Esophagus squamous epithelium (tissue), 4 donors: ENCODE results near the gene FBXW4.

Experiments used
- POLR2A ChIP-seq, 4 donors: fragments of 450-650 bp; IDR thresholded peaks; one replicate each; pipeline ENCODE4 v1.6.1; 2017; ENCODE audit warnings: antibody characterized with exemption in 4 of 4, mild to moderate bottlenecking in 4 of 4, moderate library complexity in 3 of 4
- TF ChIP-seq, protein P1 (sequence below), 6 experiments: fragments of 450-650 bp in 4 of 6; fragments of 200-600 bp in 2 of 6; sonication (generic) in 2 of 6; IDR thresholded peaks; one replicate each; pipeline ENCODE4 v1.5.1; 2016 to 2019; ENCODE audit warnings: antibody characterized with exemption in 6 of 6, mild to moderate bottlenecking in 4 of 6, moderate library complexity in 4 of 6

DNA sequence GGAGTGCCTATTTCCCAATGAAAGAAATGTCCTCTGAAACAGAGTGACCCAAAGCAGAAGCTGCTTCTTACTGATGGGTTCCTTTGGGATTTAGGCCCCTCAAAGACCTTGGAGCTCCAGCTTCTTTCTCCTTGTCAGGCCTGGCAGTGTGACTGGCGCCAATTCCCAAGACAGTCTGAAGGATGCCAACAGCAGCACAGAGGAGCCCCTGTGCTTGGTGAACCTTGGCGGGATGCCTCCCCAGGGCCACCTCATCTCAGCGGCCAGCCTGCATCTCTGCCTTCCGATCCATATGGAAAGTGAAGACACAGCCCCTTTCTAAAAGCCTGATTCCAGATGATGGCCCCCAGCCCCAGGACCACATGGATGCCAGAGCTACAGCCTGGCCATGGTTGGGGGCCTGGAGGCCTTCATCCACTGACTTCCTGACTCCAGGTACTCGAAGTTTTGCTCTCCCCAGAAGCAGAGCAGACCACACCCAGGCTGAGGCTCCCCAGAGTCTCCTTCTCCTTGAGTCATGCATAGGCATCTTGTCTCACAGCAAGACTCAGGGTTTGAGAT, 45.4 kb downstream of the FBXW4 start:
- TF ChIP-seq, protein P1, sequence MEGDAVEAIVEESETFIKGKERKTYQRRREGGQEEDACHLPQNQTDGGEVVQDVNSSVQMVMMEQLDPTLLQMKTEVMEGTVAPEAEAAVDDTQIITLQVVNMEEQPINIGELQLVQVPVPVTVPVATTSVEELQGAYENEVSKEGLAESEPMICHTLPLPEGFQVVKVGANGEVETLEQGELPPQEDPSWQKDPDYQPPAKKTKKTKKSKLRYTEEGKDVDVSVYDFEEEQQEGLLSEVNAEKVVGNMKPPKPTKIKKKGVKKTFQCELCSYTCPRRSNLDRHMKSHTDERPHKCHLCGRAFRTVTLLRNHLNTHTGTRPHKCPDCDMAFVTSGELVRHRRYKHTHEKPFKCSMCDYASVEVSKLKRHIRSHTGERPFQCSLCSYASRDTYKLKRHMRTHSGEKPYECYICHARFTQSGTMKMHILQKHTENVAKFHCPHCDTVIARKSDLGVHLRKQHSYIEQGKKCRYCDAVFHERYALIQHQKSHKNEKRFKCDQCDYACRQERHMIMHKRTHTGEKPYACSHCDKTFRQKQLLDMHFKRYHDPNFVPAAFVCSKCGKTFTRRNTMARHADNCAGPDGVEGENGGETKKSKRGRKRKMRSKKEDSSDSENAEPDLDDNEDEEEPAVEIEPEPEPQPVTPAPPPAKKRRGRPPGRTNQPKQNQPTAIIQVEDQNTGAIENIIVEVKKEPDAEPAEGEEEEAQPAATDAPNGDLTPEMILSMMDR (IDR thresholded peaks at IDR 0.05): no peak
- TF ChIP-seq POLR2A (IDR thresholded peaks at IDR 0.05): no peak
